GM18498 (cell line): ENCODE measurements around the gene RPS18.
"Not testable (repeated sequence)": the region's sequence is repeated elsewhere in the genome, so short reads cannot be mapped to it uniquely, and the experiment has no call there.

ENCODE experiments used
- ATAC-seq: cut with Tn5 transposase; IDR thresholded peaks from one replicate; pipeline ENCODE4 v1.9.1; 2021; ENCODE audit warnings: mild to moderate bottlenecking, moderate library complexity; ENCODE audit not compliant: unreplicated experiment

RPS18 gene

GRCh38 chr6:33272275-33273128 lies 627 bp downstream of the RPS18 start:
- no peak for ATAC-seq

GRCh38 chr6:33273129-33273923 lies 1.5 kb downstream of the RPS18 start:
- ATAC-seq: no peak

GRCh38 chr6:33273924-33274902 lies 2.3 kb downstream of the RPS18 start:
- no peak for ATAC-seq

GRCh38 chr6:33275795-33276580 lies 4.1 kb downstream of the RPS18 start:
- ATAC-seq: not testable (repeated sequence)

- no peak for ATAC-seq
Observed at GRCh38 chr6:33276581-33276863, 4.6 kb downstream of the RPS18 start.

GRCh38 chr6:33276864-33277662 lies 5.2 kb downstream of the RPS18 start, which contains the start of gene B3GALT4:
Gene B3GALT4 (plus strand): TSS chr6:33277123. CDS start chr6:33277420, 297 bp downstream.
- ATAC-seq: peak; percentile 62

GRCh38 chr6:33277663-33278391 lies 6.0 kb downstream of the RPS18 start:
- peak; percentile 14 for ATAC-seq

GRCh38 chr6:33278392-33278741 lies 6.5 kb downstream of the RPS18 start:
- no peak for ATAC-seq

GRCh38 chr6:33278810-33279209 lies 6.9 kb downstream of the RPS18 start:
- no peak for ATAC-seq

GRCh38 chr6:33279257-33279695 lies 7.4 kb downstream of the RPS18 start:
- ATAC-seq: no peak

- ATAC-seq: no peak
Observed at GRCh38 chr6:33279971-33280511, 8.2 kb downstream of the RPS18 start.

GRCh38 chr6:33280539-33280938 lies 8.7 kb downstream of the RPS18 start:
- no peak for ATAC-seq

GRCh38 chr6:33285214-33285613 lies 13.3 kb downstream of the RPS18 start:
- ATAC-seq: not testable (repeated sequence)

GRCh38 chr6:33286946-33287914 lies 15.4 kb downstream of the RPS18 start:
- no peak for ATAC-seq

- no peak for ATAC-seq
Observed at GRCh38 chr6:33288141-33288920, 16.5 kb downstream of the RPS18 start.
